ENCODE results near the gene TRMT1L.

GRCh38 chr1:185083818-185084217 lies 72.9 kb downstream of the TRMT1L start:
- TF ChIP-seq CTCF (IDR thresholded peaks at IDR 0.05): no peak
- TF ChIP-seq POLR2A (IDR thresholded peaks at IDR 0.05): no peak
